Coronary artery (tissue), 2 donors: Measurements from ENCODE around the gene PTPRM.

Experiments used
- DNase-seq: peaks from one replicate; pipeline ENCODE4 v3.0.0-alpha.2; 2017; ENCODE audit warnings: low spot score
- H3K27ac ChIP-seq, 2 donors: fragments of 200-600 bp; sonication (generic); one replicate each; pipeline ENCODE4 v1.5.1; 2016 to 2019
- H3K4me3 ChIP-seq: fragments of 200-600 bp; sonication (generic); 2 replicates; pipeline ENCODE4 v1.5.1; 2016; ENCODE audit warnings: mild to moderate bottlenecking, moderate library complexity
- TF ChIP-seq, protein P1 (sequence below): fragments of 200-600 bp; sonication (generic); IDR thresholded peaks from one replicate; pipeline ENCODE4 v1.5.1; 2019; ENCODE audit warnings: antibody characterized with exemption

The PTPRM gene

DNA sequence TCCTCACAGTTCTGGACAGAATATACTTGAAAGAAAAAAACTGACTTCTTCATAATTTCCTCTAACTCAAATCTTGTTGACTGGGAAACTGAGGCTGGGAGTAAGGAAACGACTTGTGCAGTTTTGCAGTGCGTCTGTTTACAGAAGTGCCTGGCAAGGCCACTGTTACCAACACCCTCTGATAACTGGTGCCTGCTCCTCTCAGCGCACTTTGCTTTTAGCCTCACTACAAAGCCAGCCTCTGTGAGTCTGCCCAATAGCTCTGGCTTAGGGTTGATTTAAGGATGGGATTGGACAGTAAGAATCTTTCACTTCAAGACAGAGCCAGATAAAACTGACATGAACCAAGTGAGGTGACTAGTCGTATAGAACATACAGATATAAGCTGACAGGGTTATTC lies 410.8 kb downstream of the PTPRM start:
- TF ChIP-seq, protein P1, sequence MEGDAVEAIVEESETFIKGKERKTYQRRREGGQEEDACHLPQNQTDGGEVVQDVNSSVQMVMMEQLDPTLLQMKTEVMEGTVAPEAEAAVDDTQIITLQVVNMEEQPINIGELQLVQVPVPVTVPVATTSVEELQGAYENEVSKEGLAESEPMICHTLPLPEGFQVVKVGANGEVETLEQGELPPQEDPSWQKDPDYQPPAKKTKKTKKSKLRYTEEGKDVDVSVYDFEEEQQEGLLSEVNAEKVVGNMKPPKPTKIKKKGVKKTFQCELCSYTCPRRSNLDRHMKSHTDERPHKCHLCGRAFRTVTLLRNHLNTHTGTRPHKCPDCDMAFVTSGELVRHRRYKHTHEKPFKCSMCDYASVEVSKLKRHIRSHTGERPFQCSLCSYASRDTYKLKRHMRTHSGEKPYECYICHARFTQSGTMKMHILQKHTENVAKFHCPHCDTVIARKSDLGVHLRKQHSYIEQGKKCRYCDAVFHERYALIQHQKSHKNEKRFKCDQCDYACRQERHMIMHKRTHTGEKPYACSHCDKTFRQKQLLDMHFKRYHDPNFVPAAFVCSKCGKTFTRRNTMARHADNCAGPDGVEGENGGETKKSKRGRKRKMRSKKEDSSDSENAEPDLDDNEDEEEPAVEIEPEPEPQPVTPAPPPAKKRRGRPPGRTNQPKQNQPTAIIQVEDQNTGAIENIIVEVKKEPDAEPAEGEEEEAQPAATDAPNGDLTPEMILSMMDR: no peak
- no peak for DNase-seq
- Histone ChIP-seq H3K27ac (no peak overlapping the region), H3K4me3 (no peak overlapping the region)

DNA sequence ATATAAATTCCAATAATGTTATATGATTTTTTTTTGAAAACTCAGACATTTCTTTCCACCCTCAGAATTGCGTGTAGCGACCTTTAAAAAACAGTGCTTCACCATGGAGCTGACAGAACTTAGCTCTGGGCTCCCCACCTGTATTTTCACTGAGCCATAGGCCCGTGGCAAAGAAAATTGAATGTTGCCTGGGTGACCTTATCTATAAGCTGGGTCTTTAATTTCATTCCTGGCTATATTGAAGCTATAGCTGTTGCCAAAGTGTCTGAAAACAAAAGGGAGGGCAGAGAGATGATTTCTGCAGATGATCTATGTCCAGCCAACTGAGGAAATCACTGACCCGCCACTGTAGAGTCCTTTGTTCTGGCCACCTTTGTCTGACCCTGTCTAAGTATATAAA lies 411.7 kb downstream of the PTPRM start:
- Histone ChIP-seq H3K27ac (no peak overlapping the region), H3K4me3 (no peak overlapping the region)
- no peak for DNase-seq
- TF ChIP-seq, protein P1: no peak

DNA sequence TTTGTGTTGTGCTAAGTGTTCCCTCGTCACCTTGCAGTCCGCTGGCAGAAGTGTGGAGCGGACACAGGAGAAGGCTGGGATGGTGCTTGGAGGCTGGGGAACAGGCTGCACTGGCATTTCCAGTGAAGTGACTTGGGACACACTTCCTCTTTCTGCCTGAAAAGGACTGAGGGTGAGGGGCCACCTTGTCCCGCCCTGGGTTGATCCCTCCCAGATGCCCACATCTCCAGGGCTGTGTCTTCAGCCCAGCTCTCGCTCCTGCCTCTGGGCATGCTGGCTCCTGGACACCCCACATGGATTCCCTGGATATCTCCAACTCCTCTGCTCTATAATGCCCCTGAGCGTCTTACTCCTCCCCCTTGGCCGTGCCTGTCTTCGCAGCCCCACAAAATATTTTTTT lies 412.6 kb downstream of the PTPRM start:
- DNase-seq: no peak
- Histone ChIP-seq H3K4me3 (no peak overlapping the region), H3K27ac (no peak overlapping the region)
- TF ChIP-seq, protein P1: no peak

DNA sequence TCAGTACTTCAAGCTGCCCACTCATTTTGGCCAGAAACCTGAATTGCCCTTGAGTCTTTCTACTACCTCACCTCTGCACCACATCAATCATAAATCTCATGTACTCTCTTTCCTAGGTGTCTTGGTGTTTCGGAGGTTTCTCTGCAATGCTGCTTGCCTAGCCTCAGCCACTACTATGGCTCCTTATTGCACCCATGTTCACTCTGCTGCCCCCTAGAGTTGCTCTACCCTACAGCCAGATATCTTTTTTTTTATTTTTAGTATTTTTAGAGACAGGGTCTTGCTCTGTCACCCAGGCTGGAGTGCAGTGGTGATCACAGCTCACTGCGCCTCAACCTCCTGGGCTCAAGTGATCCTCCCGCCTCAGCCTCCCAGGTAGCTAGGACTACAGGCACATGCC lies 413.0 kb downstream of the PTPRM start:
- H3K4me3 ChIP-seq: no peak overlapping the region
- TF ChIP-seq, protein P1: no peak
- H3K27ac ChIP-seq: no peak overlapping the region
- no peak for DNase-seq

DNA sequence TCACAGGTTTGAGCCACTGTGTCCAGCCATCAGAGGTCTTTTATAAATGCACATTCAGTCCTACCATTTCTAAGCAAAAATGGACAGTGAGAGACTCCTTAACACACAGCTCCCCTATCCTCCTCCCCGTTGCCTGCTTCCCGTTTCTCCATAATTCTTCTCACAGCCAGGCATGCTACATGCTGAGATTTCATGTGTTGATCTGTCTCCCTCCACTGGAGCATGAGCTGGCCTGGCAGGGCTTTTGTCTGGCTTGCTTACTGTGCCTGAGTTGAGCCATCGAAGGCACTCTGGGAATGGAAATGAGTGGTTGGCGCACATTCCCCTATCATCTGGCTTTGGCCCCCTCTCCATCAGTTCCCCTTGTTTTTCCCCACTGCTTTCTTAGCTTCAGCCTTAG lies 413.5 kb downstream of the PTPRM start:
- TF ChIP-seq, protein P1: no peak
- Histone ChIP-seq H3K27ac (no peak overlapping the region), H3K4me3 (no peak overlapping the region)
- DNase-seq: no peak

DNA sequence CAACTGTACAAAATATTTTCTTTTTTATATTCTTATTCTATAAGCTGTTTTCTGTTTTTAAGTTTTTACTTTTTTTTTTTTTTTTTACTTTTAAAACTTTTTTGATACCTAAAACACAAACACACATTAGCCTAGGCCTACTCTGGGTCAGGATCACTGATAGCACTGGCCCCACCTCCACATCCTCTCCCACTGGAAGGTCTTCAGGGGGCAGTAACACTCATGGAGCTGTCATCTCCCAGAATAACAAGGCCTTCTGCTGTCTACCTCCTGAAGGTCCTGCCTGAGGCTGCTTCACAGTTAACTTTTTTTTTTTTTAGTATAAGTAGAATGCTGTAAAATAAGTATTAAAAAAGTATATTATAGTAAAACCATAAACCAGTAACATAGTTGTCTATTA lies 415.1 kb downstream of the PTPRM start:
- Histone ChIP-seq H3K4me3 (no peak overlapping the region), H3K27ac (no peak overlapping the region)
- no peak for DNase-seq
- TF ChIP-seq, protein P1: no peak

DNA sequence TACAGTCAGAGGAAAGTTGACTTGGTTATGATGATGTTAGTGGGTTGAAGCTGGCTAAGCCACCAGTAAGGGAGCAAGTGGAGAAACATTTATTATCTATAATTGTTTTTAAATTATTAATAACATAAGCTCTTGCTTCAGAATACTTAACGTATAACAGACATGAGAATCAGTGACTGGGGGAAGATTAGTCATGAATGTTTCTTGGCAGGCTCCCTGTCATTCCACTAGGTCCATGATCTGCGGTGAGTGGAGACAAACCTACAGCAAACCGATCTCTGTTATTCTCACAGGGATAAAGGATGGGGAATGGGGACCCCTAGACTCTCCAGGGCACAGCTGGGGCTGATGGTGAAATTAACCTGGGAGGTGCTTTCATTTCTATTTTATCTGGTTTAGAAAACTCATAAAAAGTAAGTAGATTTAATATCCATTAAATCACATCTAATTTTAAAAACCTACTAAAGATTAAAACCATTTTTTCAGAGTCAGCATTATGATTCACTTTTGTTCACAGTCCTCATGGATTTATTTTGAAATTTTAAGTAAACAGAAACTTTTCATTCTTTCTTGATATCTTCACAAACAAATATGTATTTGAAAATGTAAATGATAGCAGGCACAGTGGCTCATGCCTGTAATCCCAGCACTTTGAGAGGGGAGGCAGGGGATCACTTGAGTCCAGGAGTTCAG lies 420.3 kb downstream of the PTPRM start:
- TF ChIP-seq, protein P1: no peak
- no peak overlapping the region for H3K4me3 ChIP-seq
- H3K27ac ChIP-seq: no peak overlapping the region
- DNase-seq: no peak
